RWPE1 (cell line): ENCODE data around the gene GGT5.

Experiments
- CTCF ChIA-PET: fragments of 350-600 bp; sonication (Branson Sonifier 250); formaldehyde crosslinking; extraction: SDS; loops from one replicate; lab custom pipeline; 2021; lab: Yijun Ruan, JAX
- POLR2A ChIA-PET: fragments of 400-600 bp; formaldehyde crosslinking; extraction: SDS; loops from one replicate; lab custom pipeline; 2020; ENCODE audit warnings: antibody characterized with exemption; ENCODE audit not compliant: low non-redundant PET; lab: Yijun Ruan, JAX
- DNase-seq: peaks from one replicate; pipeline ENCODE4 v3.0.0; 2012; ENCODE audit warnings: low spot score
- H3K27ac ChIP-seq: fragments of 450-650 bp; 2 replicates; pipeline ENCODE4 v1.5.1; 2017
- CTCF ChIP-seq: fragments of 450-650 bp; conservative IDR thresholded peaks from 2 replicates; pipeline ENCODE4 v1.5.1; 2017; ENCODE audit warnings: low read depth, mild to moderate bottlenecking

GGT5 gene

GRCh38 chr22:24177456-24177855, 67.4 kb downstream of the GGT5 start:
- no peak for DNase-seq
- POLR2A ChIA-PET, result no interaction called here
- TF ChIP-seq CTCF, result no peak
- CTCF ChIA-PET, result interaction anchor here (0.6 kb wide), 2 partner anchors 21 to 167 kb away, joined by 3 to 4 read pairs; no protein-coding TSS in a partner anchor
- H3K27ac ChIP-seq, result peak overlapping the region; percentile 13; the same call in 1 of the 2 replicates

- peak overlapping the region; percentile 13; the same call in 1 of the 2 replicates for H3K27ac ChIP-seq
- ChIA-PET POLR2A (no interaction called here), CTCF (interaction anchor here (0.6 kb wide), 2 partner anchors 21 to 166 kb away, joined by 3 to 4 read pairs; no protein-coding TSS in a partner anchor)
- no peak for TF ChIP-seq CTCF
- DNase-seq, result no peak
Measured at GRCh38 chr22:24177045-24177444, 67.8 kb downstream of the GGT5 start.

GRCh38 chr22:24176630-24177029, 68.3 kb downstream of the GGT5 start:
- no peak for TF ChIP-seq CTCF
- ChIA-PET CTCF (no interaction called here), POLR2A (no interaction called here)
- no peak for DNase-seq
- peak overlapping the region; percentile 13; the same call in 1 of the 2 replicates for H3K27ac ChIP-seq

GRCh38 chr22:24176040-24176439, 68.8 kb downstream of the GGT5 start:
- TF ChIP-seq CTCF, result no peak
- ChIA-PET CTCF (interaction anchor here (0.6 kb wide), 1 partner anchor 289 kb away, joined by 4 read pairs; no protein-coding TSS in a partner anchor), POLR2A (no interaction called here)
- H3K27ac ChIP-seq, result peak overlapping the region; percentile 22
- DNase-seq, result no peak

- H3K27ac ChIP-seq, result peak overlapping the region; percentile 22
- peak; percentile 70 for TF ChIP-seq CTCF
- peak; percentile 43 for DNase-seq
- ChIA-PET POLR2A (interaction anchor here (0.7 kb wide), 1 partner anchor 16 kb away, joined by 4 read pairs; no protein-coding TSS in a partner anchor), CTCF (interaction anchor here (0.6 to 0.8 kb wide), 2 partner anchors 14 to 288 kb away, joined by 4 to 6 read pairs; no protein-coding TSS in a partner anchor)
Measured at GRCh38 chr22:24175160-24175808, 69.6 kb downstream of the GGT5 start.

GRCh38 chr22:24171822-24172221, 73.1 kb downstream of the GGT5 start:
- TF ChIP-seq CTCF, result no peak
- H3K27ac ChIP-seq, result no peak overlapping the region
- ChIA-PET CTCF (interaction anchor here (1.0 kb wide), 1 partner anchor 15 kb away, joined by 3 read pairs; no protein-coding TSS in a partner anchor), POLR2A (no interaction called here)
- DNase-seq, result no peak
